HCT116 (cell line): ENCODE measurements around the gene ADGRA3. TPM values are rescaled to one million over a fixed set of nuclear protein-coding genes. Genes with fewer than 3 reads are reported as not detected.

Experiments
- ATAC-seq: fragments of 200-7000 bp; cut with Tn5 transposase; 2 replicates; pipeline ENCODE4 v1.9.1; 2020; ENCODE audit warnings: mild to moderate bottlenecking, moderate library complexity
- BruUV-seq: library from RNA; stranded (reverse); fragments of 400-500 nt; replicated peaks from 2 replicates; lab custom pipeline; 2021; lab: Mats Ljungman, UMichigan
- CTCF ChIA-PET: fragments of 300-600 bp; sonication (Branson Sonifier 250); formaldehyde crosslinking; loops from one replicate; lab custom pipeline; 2021; ENCODE audit warnings: antibody characterized with exemption; lab: Charles Lee
- POLR2A ChIA-PET: fragments of 300-600, 350-600 bp; sonication (Branson Sonifier 250); formaldehyde crosslinking; loops from one replicate; lab custom pipeline; 2021; ENCODE audit warnings: antibody characterized with exemption; lab: Charles Lee
- RAD21 ChIA-PET, 2 experiments: fragments of 300-600 bp; sonication (Branson Sonifier 250); formaldehyde crosslinking; loops; one replicate each; lab custom pipeline; 2023; ENCODE audit warnings: low total read pairs in 2 of 2; ENCODE audit not compliant: uncharacterized antibody in 2 of 2, unreplicated experiment in 2 of 2, low non-redundant PET in 1 of 2; lab: Charles Lee
- DNase-seq: peaks from one replicate; pipeline ENCODE4 v3.0.0-alpha.2; 2010; ENCODE audit warnings: low read depth, low spot score
- H2AFZ ChIP-seq: fragments of 200-600 bp; shearing (Covaris generic), sonication (generic); 2 replicates; pipeline ENCODE4 v1.6.1; 2017; ENCODE audit warnings: low read depth, mixed run types, mixed read lengths, antibody characterized with exemption, low read length; ENCODE audit not compliant: poor library complexity, severe bottlenecking
- H3K27ac ChIP-seq: 2 replicates; pipeline ENCODE4 v1.5.1; 2012; ENCODE audit warnings: low read depth, low read length
- H3K27me3 ChIP-seq: fragments of 200-600 bp; sonication (generic); 2 replicates; pipeline ENCODE4 v1.6.1; 2016; ENCODE audit warnings: mixed run types, low read length, mixed read lengths; ENCODE audit not compliant: insufficient read depth
- H3K36me3 ChIP-seq, 2 experiments: fragments of 200-500 bp in 1 of 2; fragments of 200-600 bp in 1 of 2; sonication (Bioruptor generic) in 1 of 2; sonication (generic) in 1 of 2; 2 replicates each; pipeline versions ENCODE4 v1.5.1 to v1.6.1; 2014 to 2016; ENCODE audit warnings: low read length in 2 of 2, inconsistent platforms in 1 of 2, mixed read lengths in 1 of 2, mixed run types in 1 of 2; ENCODE audit not compliant: insufficient read depth in 2 of 2, control insufficient read depth in 1 of 2
- H3K4me1 ChIP-seq, 2 experiments: fragments of 200-600 bp in 1 of 2; sonication (generic) in 1 of 2; 2 replicates each; pipeline versions ENCODE4 v1.5.1 to v1.6.1; 2012 to 2017; ENCODE audit warnings: low read length in 2 of 2, inconsistent platforms in 1 of 2, mild to moderate bottlenecking in 1 of 2, mixed read lengths in 1 of 2, mixed run types in 1 of 2, moderate library complexity in 1 of 2; ENCODE audit not compliant: insufficient read depth in 2 of 2, control insufficient read depth in 1 of 2
- H3K4me2 ChIP-seq: fragments of 200-600 bp; sonication (generic); 2 replicates; pipeline ENCODE4 v1.6.1; 2017; ENCODE audit warnings: mixed run types, low read length, mixed read lengths
- H3K4me3 ChIP-seq, 2 experiments: fragments of 200-600 bp in 1 of 2; sonication (generic) in 1 of 2; replicated peaks in 1 of 2; 2 replicates each; pipeline ENCODE4 v1.5.1; 2011 to 2016; ENCODE audit warnings: low read length in 2 of 2, control low read depth in 1 of 2, low read depth in 1 of 2, mild to moderate bottlenecking in 1 of 2, mixed read lengths in 1 of 2, mixed run types in 1 of 2
- H3K79me2 ChIP-seq: fragments of 200-600 bp; sonication (generic); 2 replicates; pipeline ENCODE4 v1.6.1; 2017; ENCODE audit warnings: mild to moderate bottlenecking, mixed run types, low read length, moderate library complexity, mixed read lengths; ENCODE audit not compliant: insufficient read depth
- H3K9ac ChIP-seq: fragments of 200-600 bp; sonication (generic); 2 replicates; pipeline ENCODE4 v1.6.1; 2016; ENCODE audit warnings: low read length, mixed read lengths
- H3K9me2 ChIP-seq: fragments of 200-600 bp; sonication (generic), shearing (Covaris generic); 2 replicates; pipeline ENCODE4 v1.6.1; 2017; ENCODE audit warnings: mixed run types, mild to moderate bottlenecking, moderate library complexity; ENCODE audit not compliant: insufficient read depth
- H3K9me3 ChIP-seq, 2 experiments: fragments of 200-500 bp in 1 of 2; fragments of 200-600 bp in 1 of 2; sonication (Bioruptor generic) in 1 of 2; sonication (generic) in 1 of 2; 2 replicates each; pipeline ENCODE4 v1.6.1; 2014 to 2017; ENCODE audit warnings: low read length in 2 of 2, mixed read lengths in 2 of 2, inconsistent platforms in 1 of 2, low read depth in 1 of 2, mild to moderate bottlenecking in 1 of 2, mixed run types in 1 of 2, moderate library complexity in 1 of 2; ENCODE audit not compliant: control insufficient read depth in 1 of 2, insufficient read depth in 1 of 2
- H4K20me1 ChIP-seq: fragments of 200-600 bp; sonication (generic), shearing (Covaris generic); 2 replicates; pipeline ENCODE4 v1.6.1; 2017; ENCODE audit warnings: mixed run types, mild to moderate bottlenecking, moderate library complexity; ENCODE audit not compliant: insufficient read depth
- CEBPB ChIP-seq: IDR thresholded peaks from 2 replicates; pipeline ENCODE4 v1.6.1; 2012; ENCODE audit warnings: low read depth
- CTCF ChIP-seq, 3 experiments: fragments of 200-600 bp in 1 of 3; sonication (generic) in 1 of 3; IDR thresholded peaks in 2 of 3; conservative IDR thresholded peaks in 1 of 3; 2 replicates each; pipeline ENCODE4 v1.5.1; 2012 to 2017; ENCODE audit warnings: low read depth in 2 of 3, low read length in 2 of 3, antibody characterized with exemption in 1 of 3, borderline replicate concordance in 1 of 3, control low read depth in 1 of 3, mild to moderate bottlenecking in 1 of 3, mixed read lengths in 1 of 3, mixed run types in 1 of 3, moderate library complexity in 1 of 3; ENCODE audit not compliant: insufficient read depth in 1 of 3
- EGR1 ChIP-seq: IDR thresholded peaks from 2 replicates; pipeline ENCODE4 v1.6.1; 2012; ENCODE audit warnings: low read depth
- ELF1 ChIP-seq: IDR thresholded peaks from 2 replicates; pipeline ENCODE4 v1.6.1; 2012; ENCODE audit warnings: low read depth, borderline replicate concordance
- EZH2 ChIP-seq: fragments of 200-600 bp; sonication (generic); IDR thresholded peaks from 2 replicates; pipeline ENCODE4 v1.6.1; 2017; ENCODE audit warnings: antibody characterized with exemption, mixed run types
- JUND ChIP-seq: IDR thresholded peaks from 2 replicates; pipeline ENCODE4 v1.6.1; 2012
- POLR2AphosphoS5 ChIP-seq: IDR thresholded peaks from 2 replicates; pipeline ENCODE4 v1.6.1; 2011; ENCODE audit warnings: mild to moderate bottlenecking, low read depth, low read length, moderate library complexity
- RAD21 ChIP-seq: IDR thresholded peaks from 2 replicates; pipeline ENCODE4 v1.6.1; 2012; ENCODE audit warnings: low read depth, mild to moderate bottlenecking
- REST ChIP-seq: IDR thresholded peaks from 2 replicates; pipeline ENCODE4 v1.6.1; 2012; ENCODE audit warnings: low read depth
- SP1 ChIP-seq: IDR thresholded peaks from 2 replicates; pipeline ENCODE4 v1.6.1; 2012; ENCODE audit warnings: low read depth
- SRF ChIP-seq: IDR thresholded peaks from 2 replicates; pipeline ENCODE4 v1.6.1; 2012; ENCODE audit warnings: low read depth
- TCF7L2 ChIP-seq: IDR thresholded peaks from 2 replicates; pipeline ENCODE4 v1.7.0; 2011; ENCODE audit warnings: borderline replicate concordance, inconsistent platforms; ENCODE audit not compliant: insufficient read depth, insufficient read length; ENCODE audit errors: extremely low read depth
- ZNF274 ChIP-seq: fragments of 200-500 bp; sonication (Bioruptor generic); IDR thresholded peaks from 2 replicates; pipeline ENCODE4 v1.6.1; 2014; ENCODE audit warnings: mild to moderate bottlenecking, low read depth, low read length, inconsistent platforms
- intact Hi-C: fragments of 100-400 bp; cut with micrococcal nuclease; formaldehyde crosslinking; loops from 2 replicates; pipeline ENCODE4 v1.10.0; 2022
- total RNA-seq: library from RNA; stranded (reverse); gene quantifications from one replicate; pipeline ENCODE4 v1.2.1, GENCODE V29; 2021; ENCODE audit not compliant: unreplicated experiment

The ADGRA3 gene
- total RNA-seq, 1 experiment from 2014 or later, result 43.0 TPM

- RAD21 ChIA-PET, result no interaction called here
- no peaks in the 10 kb centered on the region for H3K36me3 ChIP-seq
- H3K4me3 ChIP-seq, result no peak overlapping the region
- H3K9me3 ChIP-seq, result no peaks in the 10 kb centered on the region
- H3K79me2 ChIP-seq, result peaks cover 96% of the 10 kb centered on the region
- no peak for ATAC-seq
- CTCF ChIA-PET, result no interaction called here
- 0 out of 2 replicates have a peak, but pooled peaks cover 4% of the 10 kb centered on the region for H4K20me1 ChIP-seq
- no peaks in the 10 kb centered on the region for H3K27me3 ChIP-seq
- POLR2A ChIA-PET, result no interaction called here
- intact Hi-C loops, result no loop called here
- no TSS peak for BruUV-seq
- no peak overlapping the region for H3K4me2 ChIP-seq
- H3K9me2 ChIP-seq, result no peaks in the 10 kb centered on the region; the same call in 1 of the 2 replicates
- no peaks in the 10 kb centered on the region for H3K4me1 ChIP-seq
- H3K9ac ChIP-seq, result no peak overlapping the region
- TF ChIP-seq TCF7L2, result no peak
- TF ChIP-seq CTCF (IDR thresholded peaks at IDR 0.05 in 2 of 3, conservative IDR thresholded peaks at IDR 0.05 in 1 of 3; ENCODE audit: borderline replicate concordance in 1 of 3, insufficient read depth in 1 of 3, low read depth in 2 of 3, low read length in 2 of 3), result no peak
- no peak for TF ChIP-seq EZH2
- TF ChIP-seq SP1, result no peak
- TF ChIP-seq RAD21, result no peak
- TF ChIP-seq ELF1, result no peak
- TF ChIP-seq POLR2AphosphoS5, result no peak
- TF ChIP-seq SRF, result no peak
- no peak for TF ChIP-seq REST
- TF ChIP-seq ZNF274, result no peak
- TF ChIP-seq CEBPB, result no peak
- TF ChIP-seq EGR1, result no peak
- no peak for TF ChIP-seq JUND
- no peak overlapping the region for H3K27ac ChIP-seq
- no peak for DNase-seq
- H2AFZ ChIP-seq, result no peak overlapping the region
These were observed 22.9 kb downstream of the ADGRA3 start for GRCh38 chr4:22492987-22493386.
